PFSK-1 (cell line): ENCODE data around the gene SEZ6L2.

Source experiments
- FOXP2 ChIP-seq: optimal IDR thresholded peaks from 2 replicates; pipeline ENCODE3; 2011; ENCODE audit warnings: borderline replicate concordance, control low read depth, inconsistent platforms; ENCODE audit not compliant: insufficient read depth; ENCODE audit errors: extremely low read length, extremely low read depth
- POLR2AphosphoS5 ChIP-seq: IDR thresholded peaks from 2 replicates; pipeline ENCODE4 v1.6.1; 2012; ENCODE audit warnings: low read depth, mild to moderate bottlenecking, control low read depth, low read length, moderate library complexity
- REST ChIP-seq, 2 experiments: IDR thresholded peaks; 2 replicates each; pipeline versions ENCODE4 v1.6.1 to v1.8.0; 2011 to 2012; ENCODE audit warnings: low read depth in 2 of 2, low read length in 2 of 2, control low read depth in 1 of 2, inconsistent platforms in 1 of 2, mild to moderate bottlenecking in 1 of 2, moderate library complexity in 1 of 2; ENCODE audit not compliant: insufficient read depth in 1 of 2
- SIN3A ChIP-seq: IDR thresholded peaks from 2 replicates; pipeline ENCODE4 v1.6.1; 2012; ENCODE audit warnings: mild to moderate bottlenecking, low read length, moderate library complexity, borderline replicate concordance; ENCODE audit not compliant: insufficient read depth
- TAF1 ChIP-seq: IDR thresholded peaks from 2 replicates; pipeline ENCODE4 v1.6.1; 2012; ENCODE audit warnings: low read length, control low read depth, borderline replicate concordance; ENCODE audit not compliant: insufficient read depth

Gene SEZ6L2

GRCh38 chr16:29906520-29907244, 7.3 kb upstream of the SEZ6L2 start:
- no peak for TF ChIP-seq REST (IDR thresholded peaks at IDR 0.05; ENCODE audit: insufficient read depth in 1 of 2, low read depth in 2 of 2, low read length in 2 of 2)
- TF ChIP-seq TAF1, result no peak
- no peak for TF ChIP-seq POLR2AphosphoS5
- no peak for TF ChIP-seq SIN3A
- TF ChIP-seq FOXP2, result no peak

- no peak for TF ChIP-seq SIN3A
- no peak for TF ChIP-seq POLR2AphosphoS5
- TF ChIP-seq FOXP2, result no peak
- TF ChIP-seq REST (IDR thresholded peaks at IDR 0.05; ENCODE audit: insufficient read depth in 1 of 2, low read depth in 2 of 2, low read length in 2 of 2), result no peak
- TF ChIP-seq TAF1, result no peak
These were observed 6.3 kb upstream of the SEZ6L2 start for GRCh38 chr16:29905668-29906067.

- TF ChIP-seq POLR2AphosphoS5 (no peak), FOXP2 (no peak), TAF1 (no peak), SIN3A (no peak), REST (IDR thresholded peaks at IDR 0.05; ENCODE audit: insufficient read depth in 1 of 2, low read depth in 2 of 2, low read length in 2 of 2) (no peak)
These were observed 5.6 kb upstream of the SEZ6L2 start for GRCh38 chr16:29904947-29905346.

- TF ChIP-seq POLR2AphosphoS5, result no peak
- TF ChIP-seq FOXP2, result no peak
- TF ChIP-seq SIN3A, result no peak
- TF ChIP-seq TAF1, result no peak
- TF ChIP-seq REST (IDR thresholded peaks at IDR 0.05; ENCODE audit: insufficient read depth in 1 of 2, low read depth in 2 of 2, low read length in 2 of 2), result no peak
These were observed 4.2 kb upstream of the SEZ6L2 start for GRCh38 chr16:29903590-29903989.

- TF ChIP-seq FOXP2 (no peak), REST (IDR thresholded peaks at IDR 0.05; ENCODE audit: insufficient read depth in 1 of 2, low read depth in 2 of 2, low read length in 2 of 2) (no peak), POLR2AphosphoS5 (no peak), TAF1 (no peak), SIN3A (no peak)
These were observed 2.2 kb upstream of the SEZ6L2 start for GRCh38 chr16:29901607-29901945.
